Measurements from ENCODE around the gene ATP13A5. TPM values are rescaled to one million over a fixed set of nuclear protein-coding genes. Genes with fewer than 3 reads are reported as not detected.

The ATP13A5 gene
- total RNA-seq, 1 experiment from 2014 or later, result not detected

GRCh38 chr3:193253986-193254660, 124.4 kb downstream of the ATP13A5 start:
- intact Hi-C loops (cut with micrococcal nuclease; ENCODE audit: unreplicated experiment) (no loop called here), in situ Hi-C loops (cut with HindIII; ENCODE audit: low pct_unique_long_range_greater_than_20kb, low sequenced_read_pairs) (no loop called here)
- Histone ChIP-seq H3K27me3 (ENCODE audit: control insufficient read depth, insufficient read depth, low read length) (no peaks in the 10 kb centered on the region), H3K36me3 (ENCODE audit: control insufficient read depth, insufficient read depth, low read length) (no peaks in the 10 kb centered on the region), H3K9me3 (ENCODE audit: control insufficient read depth, insufficient read depth, low read depth, low read length) (peaks cover 9% of the 10 kb centered on the region), H3K4me3 (ENCODE audit: low read depth in 2 of 2, low read length in 2 of 2) (no peak overlapping the region), H3K4me1 (ENCODE audit: control insufficient read depth, insufficient read depth, low read length) (no peaks in the 10 kb centered on the region), H3K27ac (ENCODE audit: low read length) (no peak overlapping the region)
- ChIA-PET CTCF (no interaction called here), POLR2A (no interaction called here)
- no peak for ATAC-seq
- no peak for TF ChIP-seq SIN3A (IDR thresholded peaks at IDR 0.05; ENCODE audit: borderline replicate concordance, insufficient read depth, low read depth, low read length)
- TF ChIP-seq, protein P1, sequence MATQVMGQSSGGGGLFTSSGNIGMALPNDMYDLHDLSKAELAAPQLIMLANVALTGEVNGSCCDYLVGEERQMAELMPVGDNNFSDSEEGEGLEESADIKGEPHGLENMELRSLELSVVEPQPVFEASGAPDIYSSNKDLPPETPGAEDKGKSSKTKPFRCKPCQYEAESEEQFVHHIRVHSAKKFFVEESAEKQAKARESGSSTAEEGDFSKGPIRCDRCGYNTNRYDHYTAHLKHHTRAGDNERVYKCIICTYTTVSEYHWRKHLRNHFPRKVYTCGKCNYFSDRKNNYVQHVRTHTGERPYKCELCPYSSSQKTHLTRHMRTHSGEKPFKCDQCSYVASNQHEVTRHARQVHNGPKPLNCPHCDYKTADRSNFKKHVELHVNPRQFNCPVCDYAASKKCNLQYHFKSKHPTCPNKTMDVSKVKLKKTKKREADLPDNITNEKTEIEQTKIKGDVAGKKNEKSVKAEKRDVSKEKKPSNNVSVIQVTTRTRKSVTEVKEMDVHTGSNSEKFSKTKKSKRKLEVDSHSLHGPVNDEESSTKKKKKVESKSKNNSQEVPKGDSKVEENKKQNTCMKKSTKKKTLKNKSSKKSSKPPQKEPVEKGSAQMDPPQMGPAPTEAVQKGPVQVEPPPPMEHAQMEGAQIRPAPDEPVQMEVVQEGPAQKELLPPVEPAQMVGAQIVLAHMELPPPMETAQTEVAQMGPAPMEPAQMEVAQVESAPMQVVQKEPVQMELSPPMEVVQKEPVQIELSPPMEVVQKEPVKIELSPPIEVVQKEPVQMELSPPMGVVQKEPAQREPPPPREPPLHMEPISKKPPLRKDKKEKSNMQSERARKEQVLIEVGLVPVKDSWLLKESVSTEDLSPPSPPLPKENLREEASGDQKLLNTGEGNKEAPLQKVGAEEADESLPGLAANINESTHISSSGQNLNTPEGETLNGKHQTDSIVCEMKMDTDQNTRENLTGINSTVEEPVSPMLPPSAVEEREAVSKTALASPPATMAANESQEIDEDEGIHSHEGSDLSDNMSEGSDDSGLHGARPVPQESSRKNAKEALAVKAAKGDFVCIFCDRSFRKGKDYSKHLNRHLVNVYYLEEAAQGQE (IDR thresholded peaks at IDR 0.05; ENCODE audit: insufficient read depth in 1 of 2, low read depth in 2 of 2, low read length in 1 of 2), result no peak
- TF ChIP-seq CTCF (IDR thresholded peaks at IDR 0.05), result no peak
- no peak for TF ChIP-seq TCF7L2 (IDR thresholded peaks at IDR 0.05; ENCODE audit: low read depth, low read length)
- TF ChIP-seq POLR2AphosphoS5 (IDR thresholded peaks at IDR 0.05; ENCODE audit: low read depth, low read length), result no peak
- DNase-seq (ENCODE audit: low read depth, low spot score), result no peak
- no TSS peak for BruUV-seq (replicated peaks)

DNA sequence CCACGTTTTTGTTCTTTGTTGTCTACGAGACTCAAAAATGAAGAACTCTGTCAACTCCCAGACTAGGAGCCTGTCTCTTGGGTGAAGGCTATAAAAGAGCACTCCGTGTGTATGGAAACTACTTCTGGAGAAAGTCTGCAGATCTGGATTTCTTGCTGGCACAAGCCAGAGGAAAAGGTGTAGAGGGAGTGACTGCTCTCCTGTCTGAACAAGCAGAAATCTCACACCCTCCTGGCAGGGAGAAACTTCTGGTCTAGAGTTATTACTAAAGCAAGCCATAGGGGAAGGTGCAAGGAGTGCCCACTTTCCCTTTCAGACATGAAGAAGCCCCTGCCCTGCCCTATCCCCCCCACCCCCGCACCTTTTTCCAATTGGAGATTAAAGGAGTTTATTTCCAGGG, 128.1 kb downstream of the ATP13A5 start:
- Histone ChIP-seq H3K4me3 (ENCODE audit: low read depth in 2 of 2, low read length in 2 of 2) (no peak overlapping the region), H3K27me3 (ENCODE audit: control insufficient read depth, insufficient read depth, low read length) (no peaks in the 10 kb centered on the region), H3K4me1 (ENCODE audit: control insufficient read depth, insufficient read depth, low read length) (no peaks in the 10 kb centered on the region), H3K9me3 (ENCODE audit: control insufficient read depth, insufficient read depth, low read depth, low read length) (peaks cover 17% of the 10 kb centered on the region), H3K27ac (ENCODE audit: low read length) (no peak overlapping the region), H3K36me3 (ENCODE audit: control insufficient read depth, insufficient read depth, low read length) (no peaks in the 10 kb centered on the region)
- ChIA-PET POLR2A (no interaction called here), CTCF (no interaction called here)
- ATAC-seq (no peak), DNase-seq (ENCODE audit: low read depth, low spot score) (no peak)
- TF ChIP-seq, protein P1 (IDR thresholded peaks at IDR 0.05; ENCODE audit: insufficient read depth in 1 of 2, low read depth in 2 of 2, low read length in 1 of 2), result no peak
- TF ChIP-seq POLR2AphosphoS5 (IDR thresholded peaks at IDR 0.05; ENCODE audit: low read depth, low read length), result no peak
- TF ChIP-seq CTCF (IDR thresholded peaks at IDR 0.05), result no peak
- no peak for TF ChIP-seq TCF7L2 (IDR thresholded peaks at IDR 0.05; ENCODE audit: low read depth, low read length)
- no peak for TF ChIP-seq SIN3A (IDR thresholded peaks at IDR 0.05; ENCODE audit: borderline replicate concordance, insufficient read depth, low read depth, low read length)
- in situ Hi-C loops (cut with HindIII; ENCODE audit: low pct_unique_long_range_greater_than_20kb, low sequenced_read_pairs), result no loop called here
- no TSS peak for BruUV-seq (replicated peaks)
- intact Hi-C loops (cut with micrococcal nuclease; ENCODE audit: unreplicated experiment), result no loop called here

Data from Panc1 (cell line).